HG03520 (cell line): ENCODE results near the gene KBTBD4.
"Not testable (repeated sequence)": the region's sequence is repeated elsewhere in the genome, so short reads cannot be mapped to it uniquely, and the experiment has no call there.

Experiments
- ATAC-seq: cut with Tn5 transposase; IDR thresholded peaks from one replicate; pipeline ENCODE4 v1.9.1; 2021; ENCODE audit warnings: mild to moderate bottlenecking, moderate library complexity; ENCODE audit not compliant: unreplicated experiment

KBTBD4 gene

DNA sequence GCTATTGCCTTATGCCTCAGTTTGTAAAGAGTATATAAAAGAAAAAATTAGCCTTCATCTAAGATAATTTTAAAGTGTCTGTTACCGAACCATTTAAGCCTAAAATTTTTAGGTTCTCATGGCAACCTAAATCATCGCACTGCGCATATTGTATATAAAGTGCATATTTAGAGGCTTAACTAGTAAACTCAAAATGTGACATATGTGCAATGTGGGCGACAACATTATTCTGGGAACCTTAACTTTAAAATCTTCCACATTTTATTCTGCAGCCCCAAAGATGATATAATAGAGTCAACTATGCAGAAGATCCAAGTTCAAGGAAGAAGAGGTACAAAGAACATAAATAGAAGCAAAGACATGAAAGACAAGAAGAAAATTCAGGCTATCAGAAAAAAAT, 48.8 kb downstream of the KBTBD4 start:
- ATAC-seq: no peak

DNA sequence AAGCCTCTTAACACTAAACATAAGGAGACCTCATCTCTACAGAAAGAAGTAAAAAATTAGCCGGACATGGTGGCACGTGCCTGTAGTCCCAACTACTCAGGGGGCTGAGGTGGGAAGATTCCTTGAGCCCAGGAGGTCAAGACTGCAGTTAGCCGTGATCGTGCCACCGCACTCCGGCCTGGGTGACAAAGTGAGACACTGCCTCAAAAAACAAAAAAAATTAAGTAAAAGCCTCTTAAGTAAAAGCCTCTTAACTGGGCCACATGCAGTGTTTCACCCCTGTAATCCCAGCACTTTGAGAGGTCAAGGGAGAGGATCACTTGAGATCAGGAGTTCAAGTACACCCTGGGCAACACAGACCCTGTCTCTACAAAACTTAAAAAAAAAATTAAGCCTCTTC, 51.6 kb downstream of the KBTBD4 start:
- no peak for ATAC-seq

DNA sequence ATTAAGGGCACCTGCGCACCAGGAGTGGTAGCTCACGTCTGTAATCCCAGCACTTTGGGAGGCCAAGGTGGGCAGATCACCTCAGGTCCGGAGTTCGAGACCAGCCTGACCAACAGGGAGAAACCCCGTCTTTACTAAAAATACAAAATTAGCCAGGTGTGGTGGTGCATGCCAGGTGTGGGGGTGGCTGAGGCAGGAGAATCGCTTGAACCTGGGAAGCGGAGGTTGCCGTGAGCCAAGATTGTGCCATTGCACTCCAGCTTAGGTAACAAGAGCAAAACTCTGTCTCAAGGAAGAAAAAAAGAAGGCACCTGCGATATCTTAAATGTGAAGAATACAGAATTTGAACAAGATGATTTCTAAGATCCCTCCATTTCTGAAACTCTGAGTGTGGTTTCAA, 52.7 kb downstream of the KBTBD4 start:
- not testable (repeated sequence) for ATAC-seq

DNA sequence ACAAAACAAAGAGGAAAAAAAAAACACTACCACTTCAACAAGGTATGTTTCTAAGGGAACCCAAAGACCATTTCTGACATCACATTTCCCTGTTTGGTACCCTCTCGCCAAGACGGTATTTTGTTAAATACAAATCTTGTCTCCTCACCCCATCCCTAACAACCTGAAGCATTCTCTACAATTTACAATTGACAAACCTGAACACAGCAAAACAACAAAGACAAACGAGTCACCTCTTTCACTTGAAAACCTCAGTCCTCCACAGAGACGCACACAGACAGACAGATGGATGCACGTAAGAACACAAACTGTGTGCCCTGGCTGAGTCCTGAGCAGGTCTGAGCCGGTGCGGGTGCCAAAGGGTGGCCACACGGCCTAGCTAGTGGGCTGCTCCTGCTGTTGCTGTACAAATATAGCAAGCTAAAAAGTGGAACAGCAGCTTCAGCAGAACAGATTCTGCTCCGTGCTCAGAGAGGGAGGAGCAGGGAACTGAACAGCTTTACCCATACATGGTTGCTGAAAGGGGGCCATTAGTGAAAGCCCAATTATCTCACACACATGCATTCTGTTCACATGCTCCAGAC, 54.4 kb downstream of the KBTBD4 start:
- ATAC-seq: no peak

DNA sequence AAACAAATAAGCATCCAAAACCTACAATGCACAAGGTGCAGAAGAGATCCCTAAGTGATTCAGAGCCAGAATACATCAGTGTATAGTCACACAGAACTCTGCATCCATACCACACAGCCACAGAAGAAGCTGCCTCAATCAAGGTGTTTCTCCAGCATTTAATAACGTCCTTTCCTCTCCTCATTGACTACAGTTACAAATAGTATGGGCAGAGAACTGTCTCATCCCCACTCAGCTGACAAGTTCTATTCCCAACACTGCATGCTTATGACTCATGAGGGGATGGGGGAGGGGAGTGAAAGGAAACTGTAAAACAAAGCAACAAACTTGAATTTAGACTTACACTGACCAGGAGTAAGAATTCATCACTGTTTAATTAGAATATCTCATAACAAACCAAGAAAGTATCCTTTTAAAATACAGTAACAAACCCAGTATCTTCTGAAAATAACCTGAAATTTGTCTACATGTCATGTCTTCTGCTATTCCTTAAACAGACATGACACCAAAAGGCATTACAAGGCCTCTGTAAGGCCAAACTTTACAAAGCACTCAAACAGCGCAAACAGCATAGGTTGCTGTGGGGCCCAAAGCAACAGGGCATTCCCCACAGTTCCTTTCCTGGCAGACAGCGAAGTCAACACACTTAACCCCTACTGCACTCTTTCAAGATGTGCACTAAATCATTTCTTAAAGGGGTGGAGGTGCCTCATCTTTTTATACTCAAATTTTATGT, 55.1 kb downstream of the KBTBD4 start:
- peak; percentile 33 for ATAC-seq
